ENCODE measurements around the gene IGSF10.
"Not testable (repeated sequence)": the region's sequence is repeated elsewhere in the genome, so short reads cannot be mapped to it uniquely, and the experiment has no call there.

Gene IGSF10

GRCh38 chr3:151460774-151461450 lies at the start of gene IGSF10:
IGSF10 (minus strand) TSS chr3:151461061; CDS start chr3:151458709, 2,352 bp downstream.
- no peak for DNase-seq

- DNase-seq = not testable (repeated sequence)
Observed at GRCh38 chr3:151509468-151510135, 48.7 kb upstream of the IGSF10 start.

- no peak for DNase-seq
Observed at GRCh38 chr3:151504606-151505005, 43.7 kb upstream of the IGSF10 start.

- no peak for DNase-seq
Observed at GRCh38 chr3:151503074-151503473, 42.2 kb upstream of the IGSF10 start.

GRCh38 chr3:151501923-151502632 lies 41.2 kb upstream of the IGSF10 start:
- no peak for DNase-seq

GRCh38 chr3:151501171-151501922 lies 40.5 kb upstream of the IGSF10 start:
- no peak for DNase-seq

- DNase-seq = no peak
Observed at GRCh38 chr3:151499168-151499567, 38.3 kb upstream of the IGSF10 start.

- no peak for DNase-seq
Observed at GRCh38 chr3:151491525-151491924, 30.7 kb upstream of the IGSF10 start.

GRCh38 chr3:151487833-151488232 lies 27.0 kb upstream of the IGSF10 start:
- DNase-seq = not testable (repeated sequence)

GRCh38 chr3:151483961-151484520 lies 23.2 kb upstream of the IGSF10 start:
- DNase-seq = no peak

- no peak for DNase-seq
Observed at GRCh38 chr3:151483488-151483887, 22.6 kb upstream of the IGSF10 start.

- DNase-seq = no peak
Observed at GRCh38 chr3:151480492-151480891, 19.6 kb upstream of the IGSF10 start.

GRCh38 chr3:151479452-151479851 lies 18.6 kb upstream of the IGSF10 start:
- DNase-seq = no peak

GRCh38 chr3:151478335-151478697 lies 17.5 kb upstream of the IGSF10 start:
- no peak for DNase-seq

GRCh38 chr3:151477591-151478334 lies 16.9 kb upstream of the IGSF10 start:
- DNase-seq = no peak

- DNase-seq = no peak
Observed at GRCh38 chr3:151476344-151477018, 15.6 kb upstream of the IGSF10 start.

GRCh38 chr3:151468284-151468917 lies 7.5 kb upstream of the IGSF10 start:
- DNase-seq = no peak

GRCh38 chr3:151467069-151467468 lies 6.2 kb upstream of the IGSF10 start:
- DNase-seq = no peak

GRCh38 chr3:151462991-151463390 lies 2.1 kb upstream of the IGSF10 start:
- DNase-seq = no peak

- no peak for DNase-seq
Observed at GRCh38 chr3:151462278-151462780, 1.5 kb upstream of the IGSF10 start.

- no peak for DNase-seq
Observed at GRCh38 chr3:151460228-151460627, 633 bp downstream of the IGSF10 start.

Data from DMS79 (cell line).